NAMALWA (cell line): ENCODE measurements around the gene RNF144A.
"Not testable (repeated sequence)": the region's sequence is repeated elsewhere in the genome, so short reads cannot be mapped to it uniquely, and the experiment has no call there.

Source experiments
- DNase-seq: peaks from one replicate; pipeline ENCODE4 v3.0.0-alpha.2; 2015; ENCODE audit warnings: low spot score

Gene RNF144A

GRCh38 chr2:6972067-6972710 is 55.0 kb downstream of the RNF144A start:
- DNase-seq = no peak

DNA sequence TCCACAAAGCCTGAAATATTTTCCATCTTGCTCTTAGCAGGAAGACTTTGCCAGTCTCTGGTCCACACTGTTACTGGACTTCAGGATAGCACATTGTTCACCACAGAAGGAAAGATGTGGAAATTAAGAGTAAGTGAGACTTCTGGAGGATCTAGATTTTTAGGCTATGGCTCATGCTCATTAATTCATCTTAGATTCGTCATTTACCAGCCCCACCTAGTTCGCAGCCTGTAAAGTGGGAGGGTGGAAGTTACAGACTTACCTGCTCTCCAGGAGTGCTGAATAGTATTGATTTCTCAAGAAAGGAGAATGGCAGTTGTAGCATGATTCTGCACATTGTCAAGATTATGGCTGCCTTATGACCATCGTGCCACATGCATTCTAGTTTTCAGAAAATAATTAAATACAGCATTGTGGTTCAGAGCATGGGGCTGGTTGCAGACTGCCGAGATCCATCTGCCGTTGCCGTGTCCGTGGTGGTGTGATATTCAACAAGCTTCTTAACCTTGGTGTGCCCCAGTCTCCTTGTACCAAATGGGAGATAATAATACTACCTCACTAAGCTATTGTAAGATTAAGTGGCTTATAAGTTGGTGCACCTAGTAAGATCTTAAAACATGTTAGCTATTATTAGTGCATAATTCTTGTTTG is 56.8 kb downstream of the RNF144A start:
- no peak for DNase-seq

DNA sequence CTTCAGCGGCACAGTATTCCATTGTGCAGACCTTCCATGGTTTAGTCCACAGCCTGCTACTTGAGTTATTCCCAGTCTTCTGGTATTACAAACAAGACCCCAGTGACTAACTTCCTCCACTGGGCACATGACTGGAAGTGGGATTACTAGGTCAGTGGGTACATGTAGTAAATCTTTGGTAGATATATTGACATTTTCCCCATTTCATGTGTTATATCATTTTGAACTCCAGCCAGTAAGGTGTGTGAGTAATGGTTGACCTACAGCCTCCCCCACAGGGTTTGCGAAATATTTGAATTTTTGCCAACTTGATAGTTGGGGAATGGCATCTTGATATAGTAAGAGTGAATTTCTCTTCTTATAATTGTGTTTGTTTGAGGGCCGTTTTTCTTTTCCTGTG is 58.8 kb downstream of the RNF144A start:
- DNase-seq = no peak

- no peak for DNase-seq
Observed at GRCh38 chr2:6977113-6977741, 60.0 kb downstream of the RNF144A start.

DNA sequence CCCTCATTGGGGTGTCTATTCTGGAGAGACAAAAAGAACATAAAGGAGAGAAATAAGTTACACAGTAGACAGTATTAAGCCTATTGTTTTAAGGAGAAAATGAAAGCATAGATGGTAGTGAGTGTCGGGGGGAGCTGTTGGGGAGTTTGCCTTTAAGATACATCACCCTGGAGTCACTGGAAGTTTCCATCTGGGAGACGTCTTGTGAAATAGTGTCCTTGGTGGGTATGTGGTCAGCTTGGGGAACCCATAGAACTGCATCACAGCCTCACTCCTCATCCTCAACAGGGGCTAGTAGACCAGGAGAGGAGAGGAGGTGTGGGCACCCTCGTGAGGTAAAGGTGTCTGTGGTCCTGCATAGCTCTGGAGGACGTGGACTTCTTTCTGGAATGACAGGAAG is 60.6 kb downstream of the RNF144A start:
- DNase-seq = no peak

GRCh38 chr2:6978991-6979390 is 61.8 kb downstream of the RNF144A start:
- no peak for DNase-seq

- DNase-seq = no peak
Observed at GRCh38 chr2:6982449-6982848, 65.2 kb downstream of the RNF144A start.

- no peak for DNase-seq
Observed at GRCh38 chr2:6982934-6983589, 65.8 kb downstream of the RNF144A start.

- no peak for DNase-seq
Observed at GRCh38 chr2:6986301-6986911, 69.2 kb downstream of the RNF144A start.

DNA sequence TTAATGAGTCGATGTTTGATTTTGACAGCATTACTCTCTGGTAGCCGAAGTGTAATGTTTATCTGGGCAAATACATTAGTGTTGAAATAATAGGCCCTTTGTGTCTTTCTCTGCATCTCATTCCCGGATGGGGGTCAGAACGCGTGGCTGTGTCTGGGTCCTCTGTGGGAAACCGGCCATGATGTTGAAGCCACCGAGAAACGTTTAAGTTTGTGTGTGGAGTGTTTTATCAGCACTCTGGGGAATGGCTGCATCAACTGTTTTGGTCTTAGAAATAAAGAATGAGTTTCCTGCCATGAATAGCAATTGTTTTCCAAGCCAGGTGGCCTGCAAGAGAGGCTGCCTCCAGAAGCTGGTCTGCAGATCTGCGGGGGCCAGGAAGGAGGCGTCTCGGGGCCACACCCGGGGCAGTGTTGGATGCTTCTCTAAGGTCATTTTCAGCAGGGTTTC is 69.7 kb downstream of the RNF144A start:
- no peak for DNase-seq

GRCh38 chr2:6990871-6991270 is 73.7 kb downstream of the RNF144A start:
- no peak for DNase-seq

DNA sequence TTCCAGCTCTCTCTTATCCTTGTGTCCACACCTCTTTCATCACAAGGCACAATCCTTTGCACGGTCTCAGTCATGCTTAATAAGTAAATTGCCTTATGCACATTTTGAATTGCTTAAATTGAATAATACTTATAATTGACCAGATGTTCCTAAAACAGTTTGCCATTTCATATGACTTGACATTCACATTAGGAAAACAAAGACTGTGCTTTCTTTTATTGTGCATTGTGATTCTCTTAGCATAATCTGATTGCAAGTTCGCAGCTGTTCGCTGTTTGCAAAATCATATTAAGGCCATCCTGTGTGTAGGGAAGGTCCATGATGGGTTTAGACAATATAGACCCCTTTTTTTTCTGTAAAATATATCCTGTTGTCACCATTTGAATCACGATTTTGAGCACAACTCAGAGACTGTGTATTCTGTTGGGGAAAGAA is 75.6 kb downstream of the RNF144A start:
- DNase-seq = no peak

- DNase-seq = no peak
Observed at GRCh38 chr2:6993229-6993640, 76.0 kb downstream of the RNF144A start.

- DNase-seq = no peak
Observed at GRCh38 chr2:6993936-6994335, 76.7 kb downstream of the RNF144A start.

DNA sequence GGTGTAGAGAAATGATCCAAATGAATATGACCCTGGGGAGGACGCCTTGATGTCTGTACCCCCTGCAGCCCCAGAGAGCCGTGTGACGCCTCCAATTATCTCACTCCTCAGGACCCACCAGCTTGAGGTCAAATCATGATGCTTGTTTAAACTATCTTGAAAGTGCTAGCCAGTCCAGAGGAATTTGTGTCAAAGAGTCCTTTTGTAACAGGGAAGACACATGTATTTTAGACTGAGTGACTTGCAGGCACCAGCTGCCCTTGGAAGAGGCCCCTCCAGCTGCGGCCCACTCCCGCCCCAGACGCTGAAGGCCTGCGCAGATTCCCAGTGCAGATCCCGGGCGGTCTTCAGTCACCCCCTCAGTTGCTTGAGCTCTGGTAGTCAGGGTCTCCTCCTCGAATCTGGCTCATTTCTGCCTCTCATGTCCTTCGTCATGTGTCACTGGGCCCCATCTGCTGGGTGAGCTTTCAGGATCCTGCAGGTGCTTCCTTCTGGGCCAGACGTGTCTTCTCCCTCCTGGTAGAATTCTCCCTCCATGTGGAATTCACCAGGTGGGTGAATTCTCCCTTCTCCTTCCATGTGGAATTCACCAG is 77.4 kb downstream of the RNF144A start:
- no peak for DNase-seq

- DNase-seq = no peak
Observed at GRCh38 chr2:6995391-6996097, 78.3 kb downstream of the RNF144A start.

GRCh38 chr2:6999211-6999877 is 82.1 kb downstream of the RNF144A start:
- DNase-seq = no peak

DNA sequence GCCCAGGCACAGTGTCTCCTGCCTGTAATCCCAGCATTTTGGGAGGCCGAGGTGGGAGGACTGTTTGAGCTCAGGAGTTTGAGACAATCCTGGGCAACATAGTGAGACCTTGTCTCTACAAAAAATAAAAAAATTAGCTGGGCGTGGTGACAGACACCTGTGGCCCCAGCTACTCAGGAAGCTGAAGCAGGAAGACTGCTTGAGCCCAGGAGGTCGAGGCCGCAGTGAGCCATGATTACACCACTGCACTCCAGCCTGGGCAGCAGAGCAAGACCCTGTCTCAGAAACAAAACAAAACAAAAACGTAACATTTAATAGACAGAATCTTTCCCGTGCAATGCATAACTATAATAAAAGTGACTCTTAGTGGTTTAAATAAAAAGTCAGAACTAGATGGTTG is 84.2 kb downstream of the RNF144A start:
- not testable (repeated sequence) for DNase-seq

- no peak for DNase-seq
Observed at GRCh38 chr2:7003895-7004294, 86.7 kb downstream of the RNF144A start.

- DNase-seq = no peak
Observed at GRCh38 chr2:7004636-7005035, 87.4 kb downstream of the RNF144A start.

- DNase-seq = no peak
Observed at GRCh38 chr2:7007488-7007845, 90.3 kb downstream of the RNF144A start.
